SU-DHL-6 (cell line): ENCODE measurements around the gene SBK3.

Experiments used
- H2AFZ ChIP-seq: fragments of 200-600 bp; sonication (generic); 2 replicates; pipeline ENCODE4 v1.6.1; 2014; ENCODE audit warnings: low read depth, mild to moderate bottlenecking, moderate library complexity, mixed read lengths, antibody characterized with exemption, low read length; ENCODE audit not compliant: severe bottlenecking
- H3F3A ChIP-seq: fragments of 200-600 bp; shearing (Covaris generic); 2 replicates; pipeline ENCODE4 v1.6.0; 2016; ENCODE audit warnings: antibody characterized with exemption, mild to moderate bottlenecking; ENCODE audit not compliant: insufficient read depth
- H3K27ac ChIP-seq: fragments of 200-600 bp; sonication (generic); 2 replicates; pipeline ENCODE4 v1.5.1; 2016; ENCODE audit warnings: low read depth, mild to moderate bottlenecking, low read length, moderate library complexity, mixed read lengths
- H3K27me3 ChIP-seq: fragments of 200-600 bp; sonication (generic), shearing (Covaris generic); 2 replicates; pipeline ENCODE4 v1.6.0; 2014; ENCODE audit warnings: mild to moderate bottlenecking, low read length
- H3K36me3 ChIP-seq: fragments of 200-600 bp; sonication (generic); 2 replicates; pipeline ENCODE4 v1.6.1; 2014; ENCODE audit warnings: mild to moderate bottlenecking, low read length, mixed read lengths
- H3K4me2 ChIP-seq: fragments of 300-600, 200-600 bp; shearing (Covaris generic), sonication (generic); 2 replicates; pipeline ENCODE4 v1.6.0; 2014; ENCODE audit warnings: low read length, low read depth, mild to moderate bottlenecking; ENCODE audit not compliant: poor library complexity, severe bottlenecking
- H3K4me3 ChIP-seq: fragments of 200-600 bp; sonication (generic); 2 replicates; pipeline ENCODE4 v1.5.1; 2014; ENCODE audit warnings: antibody characterized with exemption, low read length, mild to moderate bottlenecking, mixed read lengths; ENCODE audit not compliant: insufficient read depth, poor library complexity, severe bottlenecking
- H3K79me2 ChIP-seq: fragments of 200-600 bp; sonication (generic); 2 replicates; pipeline ENCODE4 v1.6.1; 2014; ENCODE audit warnings: mild to moderate bottlenecking, low read length, moderate library complexity; ENCODE audit not compliant: insufficient read depth
- H3K9ac ChIP-seq: fragments of 200-600 bp; sonication (generic); 2 replicates; pipeline ENCODE4 v1.7.0; 2014; ENCODE audit warnings: mild to moderate bottlenecking, low read length
- H3K9me2 ChIP-seq: fragments of 200-600 bp; sonication (generic); replicated peaks from 2 replicates; pipeline ENCODE4 v1.6.1; 2014; ENCODE audit warnings: low read length; ENCODE audit not compliant: insufficient read depth
- H3K9me3 ChIP-seq: fragments of 200-600 bp; sonication (generic); 2 replicates; pipeline ENCODE4 v1.6.1; 2014; ENCODE audit warnings: low read length, mixed read lengths; ENCODE audit not compliant: insufficient read depth
- H4K20me1 ChIP-seq: fragments of 200-600 bp; sonication (generic); 2 replicates; pipeline ENCODE4 v1.6.1; 2014; ENCODE audit warnings: low read depth, mild to moderate bottlenecking, antibody characterized with exemption, low read length, moderate library complexity, mixed read lengths
- CTCF ChIP-seq: fragments of 200-600 bp; sonication (generic); IDR thresholded peaks from one replicate; pipeline ENCODE4 v1.5.1; 2017; ENCODE audit warnings: antibody characterized with exemption, mild to moderate bottlenecking, low read length, moderate library complexity; ENCODE audit not compliant: insufficient read depth, poor library complexity, severe bottlenecking
- EZH2phosphoT487 ChIP-seq: fragments of 200-600 bp; sonication (generic), shearing (Covaris generic); conservative IDR thresholded peaks from 2 replicates; pipeline ENCODE4 v1.6.1; 2018; ENCODE audit warnings: mild to moderate bottlenecking, antibody characterized with exemption, low read length, moderate library complexity, mixed read lengths

The SBK3 gene

GRCh38 chr19:55544776-55545439 lies 435 bp downstream of the SBK3 start:
- Histone ChIP-seq H3F3A (no peaks in the 10 kb centered on the region), H4K20me1 (no peaks in the 10 kb centered on the region), H3K27me3 (no peaks in the 10 kb centered on the region), H2AFZ (no peak overlapping the region), H3K4me3 (no peak overlapping the region), H3K9me2 (no peaks in the 10 kb centered on the region), H3K79me2 (no peaks in the 10 kb centered on the region), H3K9ac (no peak overlapping the region), H3K27ac (no peak overlapping the region), H3K36me3 (no peaks in the 10 kb centered on the region), H3K4me2 (no peak overlapping the region), H3K9me3 (no peaks in the 10 kb centered on the region)
- no peak for TF ChIP-seq EZH2phosphoT487
- no peak for TF ChIP-seq CTCF

- Histone ChIP-seq H3K79me2 (no peaks in the 10 kb centered on the region), H3K9ac (no peak overlapping the region), H3K27ac (no peak overlapping the region), H3K27me3 (no peaks in the 10 kb centered on the region), H3K9me2 (no peaks in the 10 kb centered on the region), H3K4me2 (no peak overlapping the region), H3K36me3 (no peaks in the 10 kb centered on the region), H3K9me3 (no peaks in the 10 kb centered on the region), H4K20me1 (no peaks in the 10 kb centered on the region), H2AFZ (no peak overlapping the region), H3F3A (no peaks in the 10 kb centered on the region), H3K4me3 (no peak overlapping the region)
- TF ChIP-seq EZH2phosphoT487 = no peak
- TF ChIP-seq CTCF = no peak
These were observed 1.3 kb downstream of the SBK3 start for GRCh38 chr19:55544014-55544413.

GRCh38 chr19:55543567-55543966 lies 1.8 kb downstream of the SBK3 start:
- no peaks in the 10 kb centered on the region for H3K9me3 ChIP-seq
- no peaks in the 10 kb centered on the region for H3K79me2 ChIP-seq
- TF ChIP-seq EZH2phosphoT487 = no peak
- TF ChIP-seq CTCF = no peak
- H3K27me3 ChIP-seq = no peaks in the 10 kb centered on the region
- H3K27ac ChIP-seq = no peak overlapping the region
- H3K36me3 ChIP-seq = no peaks in the 10 kb centered on the region
- no peaks in the 10 kb centered on the region for H4K20me1 ChIP-seq
- H3K9me2 ChIP-seq = no peaks in the 10 kb centered on the region
- H2AFZ ChIP-seq = no peak overlapping the region
- H3K4me3 ChIP-seq = no peak overlapping the region
- H3K4me2 ChIP-seq = no peak overlapping the region
- H3K9ac ChIP-seq = no peak overlapping the region
- no peaks in the 10 kb centered on the region for H3F3A ChIP-seq
